ENCODE results near the gene LIPC. TPM values are rescaled to one million over a fixed set of nuclear protein-coding genes. Genes with fewer than 3 reads are reported as not detected.

The LIPC gene
- total and polyA plus RNA-seq, 2 experiments from 2014 or later = not detected

GRCh38 chr15:58386081-58386480 lies 45.7 kb upstream of the LIPC start:
- H3K4me1 Mint-ChIP-seq = peaks cover 7% of the 10 kb centered on the region
- H3K79me2 ChIP-seq (replicated peaks; ENCODE audit: insufficient read depth) = no peaks in the 10 kb centered on the region
- TF ChIP-seq STAT1 (IDR thresholded peaks at IDR 0.05; ENCODE audit: unreplicated experiment) = no peak
- no peak for TF ChIP-seq ZNF114 (CRISPR knock-in tag; IDR thresholded peaks at IDR 0.05)
- no peaks in the 10 kb centered on the region for H3K36me3 Mint-ChIP-seq (ENCODE audit: low read depth)
- no peak overlapping the region for H3K4me2 ChIP-seq
- no peak overlapping the region for H2AFZ ChIP-seq
- no peaks in the 10 kb centered on the region for H4K20me1 ChIP-seq (replicated peaks; ENCODE audit: insufficient read depth)
- H3K4me3 Mint-ChIP-seq = no peak overlapping the region
- H3K36me3 ChIP-seq (ENCODE audit: insufficient read depth) = no peaks in the 10 kb centered on the region
- H3K27ac ChIP-seq (ENCODE audit: low read depth) = no peak overlapping the region
- no peaks in the 10 kb centered on the region for H3K27me3 ChIP-seq (ENCODE audit: insufficient read depth)
- 0 out of 2 replicates have a peak, but pooled peaks cover 5% of the 10 kb centered on the region for H3K9me2 ChIP-seq (ENCODE audit: insufficient read depth)
- H3K9me3 Mint-ChIP-seq = no peaks in the 10 kb centered on the region
- no peak overlapping the region for H3K27ac Mint-ChIP-seq
- H3K4me1 ChIP-seq (ENCODE audit: insufficient read depth) = no peaks in the 10 kb centered on the region
- DNase-seq (ENCODE audit: low spot score) = no peak
- no peak overlapping the region for H3K4me3 ChIP-seq
- no peak for ATAC-seq
- no peaks in the 10 kb centered on the region for H3K27me3 Mint-ChIP-seq (ENCODE audit: insufficient read depth, low read depth, poor library complexity)
- H3F3A ChIP-seq (replicated peaks; ENCODE audit: low read depth) = no peaks in the 10 kb centered on the region

DNA sequence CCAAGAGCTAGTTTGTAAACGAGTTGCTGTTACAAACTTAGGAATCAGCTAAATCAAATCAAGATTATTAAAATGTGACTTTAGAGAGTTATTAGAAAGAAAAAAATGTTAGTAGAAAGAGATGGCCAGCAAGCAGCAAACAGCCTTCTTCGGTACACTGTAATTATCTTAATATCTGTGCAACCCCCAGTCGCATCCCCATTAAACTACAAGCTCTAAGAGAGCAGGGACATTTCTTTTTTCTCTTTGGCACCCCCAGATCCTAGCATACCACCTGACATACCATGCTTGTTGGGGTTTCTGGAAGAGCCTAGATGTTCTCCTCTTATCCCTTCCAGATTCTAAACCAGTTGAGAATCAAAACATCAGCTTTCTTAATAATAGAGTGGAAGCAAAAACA lies 45.1 kb upstream of the LIPC start:
- H3K36me3 Mint-ChIP-seq (ENCODE audit: low read depth) = no peaks in the 10 kb centered on the region
- Histone ChIP-seq H3K4me2 (no peak overlapping the region), H3K4me3 (no peak overlapping the region), H2AFZ (no peak overlapping the region), H3K79me2 (replicated peaks; ENCODE audit: insufficient read depth) (no peaks in the 10 kb centered on the region), H3F3A (replicated peaks; ENCODE audit: low read depth) (no peaks in the 10 kb centered on the region), H4K20me1 (replicated peaks; ENCODE audit: insufficient read depth) (no peaks in the 10 kb centered on the region), H3K36me3 (ENCODE audit: insufficient read depth) (no peaks in the 10 kb centered on the region), H3K27ac (ENCODE audit: low read depth) (no peak overlapping the region), H3K27me3 (ENCODE audit: insufficient read depth) (no peaks in the 10 kb centered on the region), H3K9me2 (ENCODE audit: insufficient read depth) (0 out of 2 replicates have a peak, but pooled peaks cover 5% of the 10 kb centered on the region), H3K4me1 (ENCODE audit: insufficient read depth) (no peaks in the 10 kb centered on the region)
- no peak for TF ChIP-seq POLR2AphosphoS5 (IDR thresholded peaks at IDR 0.05; ENCODE audit: low read depth)
- H3K4me3 Mint-ChIP-seq = no peak overlapping the region
- H3K9me3 Mint-ChIP-seq = no peaks in the 10 kb centered on the region
- no peaks in the 10 kb centered on the region for H3K27me3 Mint-ChIP-seq (ENCODE audit: insufficient read depth, low read depth, poor library complexity)
- DNase-seq (ENCODE audit: low spot score) (no peak), ATAC-seq (no peak)
- H3K27ac Mint-ChIP-seq = no peak overlapping the region
- peaks cover 7% of the 10 kb centered on the region for H3K4me1 Mint-ChIP-seq

DNA sequence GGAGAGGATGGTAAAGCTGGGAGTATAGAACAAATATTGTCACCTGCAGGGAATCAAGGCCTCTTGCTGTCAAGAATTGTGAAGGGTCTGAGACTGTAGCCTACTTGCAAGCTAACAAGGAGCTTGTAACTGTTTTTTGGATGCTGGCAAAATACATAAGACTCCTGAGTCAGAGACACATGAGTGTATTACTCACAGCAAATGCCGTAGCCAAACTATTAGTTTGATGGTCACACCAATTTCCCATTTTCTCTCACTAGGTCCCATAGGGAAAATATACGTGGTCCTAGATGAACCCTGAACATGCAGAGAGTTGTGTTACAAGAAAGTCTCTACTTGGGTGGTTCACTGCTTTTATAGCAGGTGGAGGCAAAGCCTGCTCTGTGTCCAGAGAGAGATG lies 44.7 kb upstream of the LIPC start:
- DNase-seq (ENCODE audit: low spot score) = no peak

More for the DNA sequence above, 44.7 kb upstream of the LIPC start:
- no peaks in the 10 kb centered on the region for H3F3A ChIP-seq (replicated peaks; ENCODE audit: low read depth)
- no peak overlapping the region for H3K4me3 Mint-ChIP-seq
- H3K36me3 Mint-ChIP-seq (ENCODE audit: low read depth) = no peaks in the 10 kb centered on the region
- ATAC-seq = no peak
- H3K27me3 Mint-ChIP-seq (ENCODE audit: insufficient read depth, low read depth, poor library complexity) = no peaks in the 10 kb centered on the region
- no peaks in the 10 kb centered on the region for H3K79me2 ChIP-seq (replicated peaks; ENCODE audit: insufficient read depth)
- TF ChIP-seq JUNB (IDR thresholded peaks at IDR 0.05; ENCODE audit: unreplicated experiment) (no peak), ZNF331 (CRISPR knock-in tag; IDR thresholded peaks at IDR 0.05; ENCODE audit: low read depth) (no peak), STAT1 (IDR thresholded peaks at IDR 0.05; ENCODE audit: unreplicated experiment) (no peak), CREB1 (CRISPR knock-in tag; IDR thresholded peaks at IDR 0.05; ENCODE audit: low read depth) (no peak), EZH2 (IDR thresholded peaks at IDR 0.05; ENCODE audit: low read depth, unreplicated experiment) (no peak)
- TF ChIP-seq, protein P1, sequence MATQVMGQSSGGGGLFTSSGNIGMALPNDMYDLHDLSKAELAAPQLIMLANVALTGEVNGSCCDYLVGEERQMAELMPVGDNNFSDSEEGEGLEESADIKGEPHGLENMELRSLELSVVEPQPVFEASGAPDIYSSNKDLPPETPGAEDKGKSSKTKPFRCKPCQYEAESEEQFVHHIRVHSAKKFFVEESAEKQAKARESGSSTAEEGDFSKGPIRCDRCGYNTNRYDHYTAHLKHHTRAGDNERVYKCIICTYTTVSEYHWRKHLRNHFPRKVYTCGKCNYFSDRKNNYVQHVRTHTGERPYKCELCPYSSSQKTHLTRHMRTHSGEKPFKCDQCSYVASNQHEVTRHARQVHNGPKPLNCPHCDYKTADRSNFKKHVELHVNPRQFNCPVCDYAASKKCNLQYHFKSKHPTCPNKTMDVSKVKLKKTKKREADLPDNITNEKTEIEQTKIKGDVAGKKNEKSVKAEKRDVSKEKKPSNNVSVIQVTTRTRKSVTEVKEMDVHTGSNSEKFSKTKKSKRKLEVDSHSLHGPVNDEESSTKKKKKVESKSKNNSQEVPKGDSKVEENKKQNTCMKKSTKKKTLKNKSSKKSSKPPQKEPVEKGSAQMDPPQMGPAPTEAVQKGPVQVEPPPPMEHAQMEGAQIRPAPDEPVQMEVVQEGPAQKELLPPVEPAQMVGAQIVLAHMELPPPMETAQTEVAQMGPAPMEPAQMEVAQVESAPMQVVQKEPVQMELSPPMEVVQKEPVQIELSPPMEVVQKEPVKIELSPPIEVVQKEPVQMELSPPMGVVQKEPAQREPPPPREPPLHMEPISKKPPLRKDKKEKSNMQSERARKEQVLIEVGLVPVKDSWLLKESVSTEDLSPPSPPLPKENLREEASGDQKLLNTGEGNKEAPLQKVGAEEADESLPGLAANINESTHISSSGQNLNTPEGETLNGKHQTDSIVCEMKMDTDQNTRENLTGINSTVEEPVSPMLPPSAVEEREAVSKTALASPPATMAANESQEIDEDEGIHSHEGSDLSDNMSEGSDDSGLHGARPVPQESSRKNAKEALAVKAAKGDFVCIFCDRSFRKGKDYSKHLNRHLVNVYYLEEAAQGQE (IDR thresholded peaks at IDR 0.05; ENCODE audit: unreplicated experiment) = no peak
- H3K9me2 ChIP-seq (ENCODE audit: insufficient read depth) = 0 out of 2 replicates have a peak, but pooled peaks cover 5% of the 10 kb centered on the region
- no peak overlapping the region for H3K27ac Mint-ChIP-seq
- no peaks in the 10 kb centered on the region for H3K9me3 Mint-ChIP-seq
- no peaks in the 10 kb centered on the region for H4K20me1 ChIP-seq (replicated peaks; ENCODE audit: insufficient read depth)
- no peak overlapping the region for H3K27ac ChIP-seq (ENCODE audit: low read depth)
- H3K4me1 ChIP-seq (ENCODE audit: insufficient read depth) = no peaks in the 10 kb centered on the region
- H3K4me3 ChIP-seq = no peak overlapping the region
- no peaks in the 10 kb centered on the region for H3K36me3 ChIP-seq (ENCODE audit: insufficient read depth)
- H3K4me2 ChIP-seq = no peak overlapping the region
- no peak overlapping the region for H2AFZ ChIP-seq
- no peaks in the 10 kb centered on the region for H3K27me3 ChIP-seq (ENCODE audit: insufficient read depth)
- peaks cover 8% of the 10 kb centered on the region; the same call in 2 of the 3 replicates for H3K4me1 Mint-ChIP-seq
